Stimulated activated CD8-positive, alpha-beta memory T cell treated with anti-CD3 and anti-CD28 coated beads, Interleukin-15, amount 100 ng/mL, for 48 hours (primary cell): Measurements from ENCODE around the gene SHH.
"Not testable (repeated sequence)": the region's sequence is repeated elsewhere in the genome, so short reads cannot be mapped to it uniquely, and the experiment has no call there.

Experiments
- DNase-seq, 2 donors: peaks; one replicate each; pipeline ENCODE4 v3.0.0-alpha.2; 2020; ENCODE audit warnings: low read depth in 2 of 2

SHH gene

DNA sequence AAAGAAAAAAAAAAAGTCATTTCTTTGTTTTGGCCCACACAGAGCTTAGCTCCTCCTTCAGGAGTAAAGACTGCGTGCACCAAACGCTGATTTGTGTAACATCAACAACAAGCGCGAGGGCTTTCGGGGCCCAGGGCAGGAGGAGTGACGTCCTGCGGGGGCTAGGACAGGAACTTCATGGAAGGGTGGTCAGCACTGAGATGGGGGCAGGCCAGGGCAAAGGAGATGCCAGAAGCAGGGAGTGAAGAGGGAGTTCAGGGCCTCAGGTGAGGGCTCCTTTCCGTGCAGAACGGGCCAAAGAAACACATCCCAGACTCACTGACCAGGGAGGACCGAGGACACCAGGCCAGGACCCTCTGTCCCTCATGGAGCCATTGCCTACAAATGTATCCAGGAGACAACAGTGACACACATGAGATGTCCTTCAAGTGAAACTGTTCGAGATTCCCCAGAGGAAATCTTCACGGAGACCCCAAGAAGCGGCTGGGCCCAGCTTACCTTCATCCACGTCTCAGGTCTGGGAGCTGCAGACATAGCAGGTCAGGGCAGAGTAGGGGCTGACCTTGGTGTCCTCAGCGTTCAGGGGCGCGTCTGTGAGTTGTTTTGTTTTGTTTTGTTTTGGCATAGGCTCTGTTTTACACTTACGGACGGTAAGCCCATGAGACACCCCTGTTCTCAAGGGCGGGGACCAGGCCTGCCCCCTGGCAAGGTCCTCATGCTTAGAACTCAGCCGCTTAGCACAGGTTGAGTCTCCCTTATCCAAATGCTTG, 30.4 kb upstream of the SHH start:
- DNase-seq = no peak

DNA sequence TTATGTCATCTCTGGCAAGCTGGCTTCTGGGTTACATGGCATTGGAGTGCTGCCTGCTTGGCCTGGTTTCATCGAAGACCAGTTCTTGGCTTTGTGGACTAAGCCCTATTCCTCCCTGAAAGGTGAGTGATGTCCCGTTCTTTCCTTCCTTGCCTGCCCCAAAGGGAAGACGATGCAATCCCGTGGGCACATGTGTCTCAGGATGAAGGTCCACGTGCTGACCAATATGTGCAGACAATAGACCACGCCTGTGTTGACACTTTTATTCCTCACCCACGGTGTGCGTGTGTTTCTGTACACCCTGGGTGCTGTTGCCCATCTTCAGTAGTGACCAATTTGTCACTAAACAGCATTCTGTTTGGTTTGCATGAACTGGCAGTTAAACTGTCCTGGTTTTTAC, 28.6 kb upstream of the SHH start:
- DNase-seq = no peak

DNA sequence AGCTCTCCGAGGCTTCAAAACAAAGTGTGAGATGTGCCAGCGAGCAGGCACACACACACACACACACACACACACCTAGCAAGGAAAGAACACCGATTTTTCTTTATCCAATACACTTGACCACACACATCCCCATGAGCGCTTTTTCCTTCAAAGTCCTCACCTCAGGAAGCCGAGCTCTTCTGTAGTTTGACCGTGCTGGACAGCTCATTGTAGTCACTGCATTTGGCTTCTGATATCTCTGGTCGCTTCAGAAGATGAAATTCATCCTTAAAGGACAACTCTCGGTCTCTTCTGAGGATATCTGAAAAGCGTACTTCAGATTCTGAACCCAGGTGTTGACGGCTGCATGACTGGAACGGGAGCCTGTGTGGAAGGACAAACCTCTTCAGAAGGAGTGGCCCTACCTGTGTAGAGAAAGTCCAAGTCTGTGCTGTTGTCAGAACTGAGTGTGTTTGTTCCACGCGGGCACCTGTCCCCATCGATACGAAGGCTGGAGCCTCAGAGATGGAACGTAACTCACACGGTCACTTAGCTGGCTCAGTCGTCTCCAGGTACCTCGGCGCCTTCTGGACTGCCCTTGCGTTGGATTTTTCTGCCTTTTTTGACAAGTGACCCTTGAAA, 28.1 kb upstream of the SHH start:
- DNase-seq = no peak

DNA sequence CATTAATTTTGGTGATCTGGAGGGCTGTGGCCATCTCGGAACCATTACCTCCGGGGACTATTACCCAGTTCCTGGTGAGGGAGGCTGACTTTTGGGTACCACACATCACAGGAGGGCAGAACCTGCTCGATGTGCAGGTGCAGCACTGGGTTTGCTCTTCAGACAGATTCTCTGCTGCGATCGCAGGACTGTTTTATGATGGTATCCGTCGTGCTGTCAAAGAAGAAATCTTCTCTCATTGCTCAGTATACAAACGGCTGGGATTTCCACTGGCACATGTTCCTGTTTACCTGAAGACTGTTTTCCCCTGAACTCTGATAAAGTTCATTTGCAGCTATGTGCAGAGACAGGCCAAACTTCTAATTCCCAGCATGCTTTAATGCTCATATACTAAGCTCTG, 27.2 kb upstream of the SHH start:
- no peak for DNase-seq

DNA sequence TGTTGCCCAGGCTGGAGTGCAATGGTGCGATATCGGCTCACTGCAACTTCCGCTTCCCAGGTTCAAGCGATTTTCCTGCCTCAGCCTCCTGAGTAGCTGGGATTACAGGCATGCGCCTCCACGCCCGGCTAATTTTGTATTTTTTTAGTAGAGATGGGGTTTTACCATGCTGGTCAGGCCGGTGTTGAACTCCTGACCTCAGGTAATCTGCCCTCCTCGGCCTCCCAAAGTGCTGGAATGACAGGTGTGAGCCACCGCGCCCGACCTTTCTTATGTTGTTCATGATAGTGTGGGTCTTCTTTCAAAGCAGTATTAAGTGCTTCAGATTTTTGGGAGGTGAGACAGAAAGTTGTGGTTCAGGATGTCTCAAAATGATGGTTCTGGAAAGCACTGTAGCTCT, 26.0 kb upstream of the SHH start:
- not testable (repeated sequence) for DNase-seq

DNA sequence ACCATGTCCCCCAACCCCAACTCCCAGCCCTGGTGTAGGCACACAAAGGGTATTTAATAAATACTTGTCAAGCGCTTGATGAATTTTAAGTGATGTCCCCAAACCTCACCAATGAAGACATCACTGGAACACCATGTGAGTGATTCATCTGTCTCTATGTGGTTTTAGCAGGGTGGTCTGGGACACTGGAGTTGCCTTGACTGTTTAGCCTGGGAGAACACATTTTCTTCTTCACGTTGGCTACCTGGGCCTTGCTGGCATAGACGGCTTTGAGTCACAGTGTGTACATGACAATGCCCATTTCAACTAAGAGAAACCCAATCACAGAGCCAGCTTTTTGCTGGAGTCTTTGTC, 24.8 kb upstream of the SHH start:
- DNase-seq = no peak

DNA sequence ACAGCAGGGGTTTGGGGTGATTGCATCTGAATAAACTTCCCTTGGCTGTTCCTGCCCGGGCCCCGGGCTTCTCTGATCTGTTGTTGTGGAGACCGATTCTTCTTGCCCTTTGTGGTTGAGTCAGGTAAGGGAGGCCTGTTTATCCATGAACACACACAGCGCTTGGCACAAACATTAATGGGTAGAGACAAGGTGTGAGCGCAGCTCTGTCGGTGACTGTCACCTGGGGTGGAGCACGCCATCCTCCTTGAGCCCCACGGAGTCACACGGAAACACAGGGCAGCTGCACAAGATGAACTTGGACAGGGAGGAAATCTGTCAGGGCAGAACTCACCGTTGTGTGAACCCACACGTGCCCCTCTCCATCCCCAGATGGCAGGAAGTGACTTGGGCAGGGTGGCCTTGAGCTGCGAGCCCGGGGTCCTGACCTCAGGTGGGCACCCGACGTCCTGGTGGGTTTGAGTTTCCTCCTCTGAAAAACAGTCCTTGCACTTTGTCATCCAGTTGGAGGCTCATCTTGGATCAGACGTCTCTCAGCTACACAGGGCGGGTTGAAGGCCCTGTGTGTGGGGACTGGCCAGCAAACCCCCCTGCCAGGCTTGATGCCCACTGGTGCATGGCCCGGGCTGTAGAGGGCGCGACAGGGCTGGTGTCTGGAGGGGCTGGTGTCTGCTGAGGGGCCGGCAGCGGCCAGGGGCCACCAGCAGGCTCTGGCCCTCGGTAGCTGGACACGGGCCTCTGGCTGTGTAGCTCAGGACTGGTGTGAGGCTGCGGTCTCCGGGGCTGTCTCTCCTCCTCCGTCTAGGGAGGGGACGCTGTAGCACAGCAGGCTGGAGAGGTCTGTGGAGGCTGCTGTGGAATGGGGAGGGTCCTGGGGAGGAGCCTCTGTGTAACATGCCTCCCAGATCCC, 24.2 kb upstream of the SHH start:
- no peak for DNase-seq

DNA sequence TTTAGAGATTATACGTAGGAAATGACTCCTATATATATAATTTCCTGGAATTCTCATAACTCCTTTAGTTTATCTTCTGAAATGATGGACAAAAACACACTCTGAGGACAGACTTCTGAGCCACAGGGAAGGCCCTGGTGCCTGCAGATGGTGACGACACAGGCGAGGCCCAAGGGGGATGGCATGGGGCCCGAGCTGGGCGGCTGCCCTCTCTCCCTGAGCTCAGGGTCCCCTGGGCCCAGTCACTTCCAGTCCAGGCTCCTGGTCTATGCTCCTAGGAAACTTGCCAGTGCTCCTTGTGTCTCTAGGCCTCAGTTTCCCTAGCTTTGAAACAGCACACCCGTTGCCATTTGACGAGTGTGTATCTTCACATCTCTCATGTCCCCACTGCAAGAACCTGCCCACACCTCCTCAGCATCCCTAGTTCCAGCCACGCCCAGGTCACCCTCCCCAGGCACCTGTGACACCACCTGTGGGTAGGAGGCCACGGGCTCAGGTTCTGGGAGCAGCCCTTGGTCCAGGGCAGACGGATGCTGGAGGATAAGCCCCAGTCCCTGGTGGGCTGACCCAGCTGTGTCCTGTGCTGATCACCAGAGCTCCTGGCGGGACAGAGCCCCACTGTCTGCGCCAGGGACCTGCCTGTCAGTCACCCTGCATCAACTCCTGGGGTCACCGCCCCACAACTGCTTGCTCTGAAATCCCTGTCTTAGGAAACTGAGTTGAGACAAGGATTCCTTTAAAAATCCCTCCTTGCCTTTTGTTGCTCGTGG, 23.4 kb upstream of the SHH start:
- DNase-seq = no peak

DNA sequence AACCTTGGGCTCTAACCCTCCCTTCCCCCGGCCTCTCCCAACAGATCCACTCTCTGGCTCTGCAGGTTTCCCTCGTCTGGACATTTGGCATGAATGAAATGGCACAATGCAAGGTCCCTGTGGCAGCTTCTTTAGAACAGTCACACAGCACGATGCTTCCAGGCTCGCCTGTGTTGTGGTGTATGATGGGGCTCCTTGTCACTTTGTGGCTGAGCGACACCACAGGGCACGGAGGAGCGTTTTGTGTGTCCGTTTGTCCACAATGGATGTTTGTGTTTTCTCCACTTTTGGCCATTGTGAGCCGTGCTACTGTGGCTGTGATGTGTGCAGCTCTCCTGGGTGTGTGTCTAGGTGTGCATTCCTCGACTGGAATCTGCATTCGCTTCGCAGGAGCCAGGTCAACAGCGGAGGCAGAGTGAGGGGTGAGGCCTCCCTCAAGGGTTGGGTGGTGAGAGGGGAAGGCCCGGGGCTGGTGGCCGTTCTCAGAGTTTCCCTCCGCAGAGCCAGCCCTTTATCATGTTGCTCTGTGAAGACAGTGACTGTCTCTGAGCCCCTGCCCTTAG, 22.3 kb upstream of the SHH start:
- DNase-seq = no peak

DNA sequence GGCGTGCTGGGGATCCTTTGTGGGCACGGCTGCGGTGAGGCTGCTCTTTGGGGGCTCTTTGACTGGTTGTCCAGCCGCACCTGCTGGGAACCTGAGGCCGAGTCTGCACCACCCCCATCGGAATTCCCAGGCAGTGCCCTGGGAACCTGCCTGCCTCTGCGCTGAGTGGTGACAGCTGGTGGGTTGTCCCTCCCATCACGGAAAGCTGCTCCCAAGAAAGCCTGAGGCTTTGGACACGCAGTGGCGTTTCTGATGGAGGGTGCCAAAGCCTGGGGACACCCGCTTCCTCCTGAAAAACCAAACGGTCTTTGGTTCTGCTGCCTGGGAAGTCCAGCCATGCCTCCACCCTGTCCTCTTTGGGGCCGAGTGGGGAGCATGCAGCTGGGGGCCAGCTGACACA, 21.4 kb upstream of the SHH start:
- DNase-seq = no peak

DNA sequence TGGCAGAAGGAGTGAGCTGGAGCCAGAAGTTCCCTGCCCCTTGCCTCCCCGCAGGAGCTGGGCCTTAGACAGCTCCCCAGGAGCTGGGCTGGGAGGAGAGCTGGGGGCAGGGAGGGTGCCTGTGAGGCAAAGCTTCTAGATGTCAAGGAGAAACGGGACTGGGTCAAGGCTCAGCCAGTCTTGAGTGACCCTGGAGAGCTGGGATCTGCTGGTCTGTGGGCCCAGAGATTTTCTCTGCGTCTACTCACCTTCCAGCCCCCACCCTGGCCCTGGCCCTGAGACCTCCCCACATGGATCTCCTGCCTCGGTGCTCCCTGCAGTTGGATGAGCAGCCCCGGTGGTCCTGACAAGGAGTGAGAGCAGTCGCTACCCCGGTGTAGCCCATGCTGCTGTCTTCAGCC, 20.3 kb upstream of the SHH start:
- DNase-seq = no peak

DNA sequence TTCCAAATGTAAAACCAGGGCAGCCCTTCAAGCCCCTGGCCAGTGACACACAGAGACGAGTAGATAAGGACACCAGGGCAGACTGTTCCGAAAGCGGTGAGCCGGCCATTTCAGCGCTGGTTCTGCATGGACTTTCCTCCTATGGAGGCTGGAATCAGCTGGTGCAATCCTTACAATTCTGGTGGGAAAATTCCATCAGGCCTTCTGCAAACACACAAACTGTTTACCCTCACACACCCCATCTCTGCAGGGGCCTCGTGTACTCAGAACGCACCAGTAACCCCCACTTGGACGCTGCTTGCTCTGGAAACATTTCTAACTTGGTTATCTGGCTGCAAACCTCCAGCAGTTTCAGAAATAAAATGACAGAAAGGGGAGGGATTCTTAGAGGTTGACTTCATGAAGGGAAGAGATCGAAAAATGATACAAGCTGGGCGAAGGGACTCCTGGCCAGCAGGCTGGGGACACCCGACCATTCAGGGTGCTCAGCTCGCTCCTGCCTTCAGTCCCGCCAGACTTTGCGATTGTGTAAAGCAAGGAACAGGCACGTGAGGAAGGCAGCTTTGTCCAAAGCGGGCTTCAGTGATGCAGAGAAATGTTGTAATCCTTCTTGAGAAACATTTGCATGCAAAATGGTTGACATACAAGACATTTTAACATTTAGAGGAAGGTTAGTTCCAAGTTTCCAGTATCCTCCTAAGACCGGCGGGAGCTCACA, 19.7 kb upstream of the SHH start:
- no peak for DNase-seq

DNA sequence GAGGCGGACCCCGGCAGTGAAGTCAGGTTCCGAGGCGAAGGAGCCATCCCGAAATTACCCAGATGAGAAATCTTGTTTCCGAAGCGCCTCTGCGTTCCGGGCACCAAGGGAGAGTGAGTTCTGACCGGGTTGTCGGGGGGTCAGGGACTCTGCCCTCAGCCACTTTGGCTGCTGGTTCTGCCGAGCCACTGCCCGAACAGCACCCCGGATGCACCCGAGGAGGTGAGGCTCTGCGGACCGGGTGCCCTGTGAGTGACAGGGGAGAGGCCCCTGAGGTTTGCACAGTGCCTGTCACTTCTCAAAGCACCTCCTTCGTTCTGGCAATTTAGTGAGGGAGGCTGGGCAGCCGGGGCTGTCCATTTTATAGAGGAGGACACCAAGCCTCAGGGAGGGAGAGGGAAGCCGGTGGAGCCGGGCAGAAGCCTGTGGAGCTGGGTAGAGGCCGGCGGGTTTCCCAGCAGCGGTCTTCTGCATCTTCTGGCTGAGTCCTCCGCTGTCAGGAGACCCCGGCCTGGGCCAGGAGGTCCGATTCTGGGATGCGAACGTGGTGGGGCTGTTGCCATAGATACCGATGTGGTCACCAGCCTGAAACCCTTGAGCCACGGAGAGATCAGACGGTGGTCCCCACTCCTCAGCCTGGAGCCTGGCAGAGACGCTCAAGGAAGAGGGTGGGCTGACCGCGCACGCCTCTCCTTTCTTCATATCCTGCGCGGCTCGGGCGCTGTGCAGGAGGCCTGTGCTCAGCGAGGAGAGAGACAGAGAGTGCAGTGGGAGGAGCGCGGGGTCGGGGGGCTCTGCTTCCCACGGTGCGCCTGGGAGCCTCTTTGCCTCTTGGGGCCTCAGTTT, 18.9 kb upstream of the SHH start:
- no peak for DNase-seq

DNA sequence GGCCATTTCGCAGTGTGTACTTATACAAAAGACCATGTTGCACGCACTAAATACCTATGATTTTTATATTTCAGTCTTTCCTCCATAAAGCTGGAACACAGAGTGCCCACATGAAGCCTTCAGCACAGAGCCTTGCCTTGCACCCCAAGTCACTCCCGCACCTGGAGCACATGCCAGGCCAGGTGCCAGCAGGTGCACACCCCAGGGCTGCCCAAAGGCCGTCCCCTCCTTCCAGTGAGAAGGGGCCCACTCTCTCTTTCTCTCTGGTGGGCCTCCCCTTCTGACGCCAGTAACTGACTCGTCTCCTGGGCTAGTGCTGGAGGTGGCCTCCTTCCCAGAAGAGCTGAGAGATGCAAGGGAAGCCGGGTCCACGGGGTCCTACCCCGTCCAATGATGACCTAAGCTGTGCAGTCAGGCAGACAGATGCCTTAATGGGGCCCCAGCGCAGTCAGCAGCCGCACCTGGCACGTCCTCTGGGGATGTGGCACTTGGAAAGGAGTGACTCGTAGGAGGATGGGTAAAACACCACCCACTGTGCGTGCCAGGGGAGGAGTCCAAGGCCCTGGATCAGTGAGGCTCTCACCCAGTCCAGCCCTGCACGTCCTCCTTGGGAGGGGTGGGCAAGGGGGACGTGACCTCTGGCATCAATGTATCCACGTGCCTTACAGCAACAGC, 17.7 kb upstream of the SHH start:
- no peak for DNase-seq

DNA sequence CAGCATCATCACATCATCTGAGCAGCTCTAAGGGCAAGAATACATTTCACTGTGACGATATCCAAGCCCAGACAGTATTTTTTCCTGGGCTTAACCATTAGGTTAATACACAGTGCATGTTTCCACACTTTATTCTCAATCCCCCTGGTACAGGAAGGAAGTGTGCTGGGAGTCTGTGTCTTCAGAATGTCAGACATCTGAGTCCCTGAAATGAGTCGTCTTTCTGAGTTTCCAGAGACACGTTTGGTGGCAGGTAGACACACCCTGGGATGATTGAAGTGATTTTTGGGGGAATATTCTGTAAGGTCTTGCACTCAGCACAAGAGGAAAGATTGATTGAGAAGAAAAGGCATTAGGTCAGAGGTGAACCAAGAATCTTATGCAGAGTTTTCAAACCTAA, 13.1 kb upstream of the SHH start:
- no peak for DNase-seq

DNA sequence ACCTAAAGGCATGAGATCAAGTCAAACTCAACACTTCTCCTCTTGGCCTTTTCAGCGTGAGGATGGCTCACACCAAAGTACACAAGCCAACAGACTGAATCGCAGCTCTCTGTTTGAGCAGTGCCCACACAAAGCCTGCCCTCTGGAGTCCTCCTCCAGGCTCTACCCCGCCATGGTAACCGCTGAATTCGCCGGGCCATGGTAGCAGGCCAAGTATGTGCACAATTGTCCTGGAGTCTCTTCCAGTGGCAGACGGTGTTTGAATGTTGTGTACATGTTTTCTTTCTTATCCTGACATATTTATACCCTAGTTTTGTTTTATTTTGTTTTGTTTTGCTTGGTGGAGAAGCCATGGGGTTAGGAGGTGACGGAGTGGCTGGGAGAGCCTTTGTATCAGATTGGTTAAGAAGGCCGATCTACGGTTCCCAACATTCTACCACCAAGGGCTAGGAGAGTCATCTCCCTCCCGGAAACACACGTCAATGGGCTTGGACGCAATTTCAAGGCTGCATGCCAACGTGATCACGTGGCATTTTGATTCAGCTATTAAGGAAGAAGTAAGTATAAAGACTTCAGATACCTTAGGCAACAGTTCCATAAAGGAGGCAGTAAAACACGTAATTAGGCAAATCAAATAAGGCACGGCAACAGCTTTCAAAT, 12.1 kb upstream of the SHH start:
- DNase-seq = no peak

DNA sequence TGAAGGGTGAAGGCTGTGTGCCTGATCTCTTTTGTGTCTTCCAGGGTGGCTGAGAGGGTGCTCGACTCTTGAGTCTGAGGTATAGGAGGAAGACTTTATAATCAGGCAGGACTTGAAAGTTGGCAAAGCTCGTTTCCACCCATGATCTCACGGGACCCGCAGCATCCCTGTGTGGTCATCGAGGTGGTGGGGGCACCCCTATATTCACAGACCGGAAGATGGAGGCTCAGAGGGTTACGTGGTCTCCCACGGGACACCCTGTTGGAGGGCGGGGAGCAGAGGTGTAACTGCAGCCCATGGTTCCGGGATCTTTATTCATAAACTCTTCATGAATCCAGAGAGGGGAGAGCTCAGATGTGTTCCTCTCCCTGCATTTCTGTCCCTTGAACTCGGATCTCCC, 9.6 kb upstream of the SHH start:
- no peak for DNase-seq

DNA sequence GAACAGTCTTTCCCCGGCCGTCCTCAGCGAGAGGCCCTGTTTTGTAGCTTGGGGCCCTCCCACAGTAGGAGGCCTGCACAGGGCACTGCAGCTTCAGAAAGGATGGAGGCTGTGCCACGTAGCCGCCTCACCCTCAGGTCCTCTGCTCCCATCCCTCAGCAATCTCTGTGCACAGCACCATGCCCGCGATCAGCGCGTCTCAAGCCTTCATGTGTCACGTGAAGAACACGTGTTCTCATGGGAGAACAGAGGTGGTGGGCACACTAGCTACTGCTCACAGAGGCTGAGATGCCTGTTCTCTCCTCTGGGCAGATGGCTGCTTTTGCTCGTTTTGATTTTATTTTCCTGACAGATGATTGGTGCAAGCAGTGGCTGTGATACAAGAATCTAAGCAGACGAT, 8.5 kb upstream of the SHH start:
- no peak for DNase-seq

DNA sequence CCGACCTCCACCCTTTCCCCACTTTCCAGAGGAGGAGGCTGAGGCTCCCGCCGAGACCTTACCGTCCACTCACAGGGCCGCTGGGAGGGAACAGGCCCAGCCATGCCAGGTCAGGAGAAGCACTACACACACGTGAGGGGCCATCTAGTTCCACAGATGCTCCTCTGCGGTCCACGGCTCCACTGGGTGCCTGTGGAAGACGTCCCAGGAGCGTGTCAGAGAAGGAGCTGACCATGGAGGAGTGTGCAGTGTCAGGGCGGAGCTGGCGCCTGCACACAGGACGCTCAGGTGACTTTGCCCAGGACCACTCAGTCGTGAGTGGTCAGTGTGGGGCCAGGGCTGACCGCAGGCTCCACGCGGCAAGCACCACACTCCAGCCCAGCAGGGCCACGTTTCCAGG, 8.0 kb upstream of the SHH start:
- no peak for DNase-seq
